ENCODE data around the gene ZDHHC3.

DNA sequence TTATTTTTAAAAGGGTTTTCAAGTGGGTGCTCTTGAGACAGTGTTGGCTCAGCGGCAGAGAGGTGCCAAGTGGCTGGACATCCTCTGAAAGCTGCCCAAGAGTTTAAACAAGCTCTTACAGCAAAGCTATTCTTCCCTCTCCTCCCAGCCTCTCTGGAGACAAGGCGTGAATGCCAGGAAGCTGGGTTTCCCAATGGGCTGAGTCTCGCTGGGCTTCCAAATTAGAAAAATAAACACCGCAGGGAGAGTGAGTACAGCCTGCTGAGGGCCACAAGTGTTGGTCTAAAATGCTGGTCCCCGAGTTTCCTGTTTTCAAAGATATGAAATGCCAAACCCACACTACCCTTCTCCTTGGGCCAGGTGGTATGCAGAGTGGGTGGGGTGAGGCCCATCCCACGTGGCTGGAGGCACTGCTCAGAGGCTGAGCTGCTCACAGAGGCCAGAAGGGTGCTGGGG is 36.4 kb downstream of the ZDHHC3 start:
- TF ChIP-seq FOXM1 (IDR thresholded peaks at IDR 0.05; ENCODE audit: borderline replicate concordance) (no peak), ELF4 (IDR thresholded peaks at IDR 0.05) (no peak), BHLHE40 (IDR thresholded peaks at IDR 0.05; ENCODE audit: borderline replicate concordance) (no peak), SUZ12 (IDR thresholded peaks at IDR 0.05) (no peak), HDGF (IDR thresholded peaks at IDR 0.05; ENCODE audit: borderline replicate concordance) (no peak), SP1 (IDR thresholded peaks at IDR 0.05) (no peak), FOXA1 (IDR thresholded peaks at IDR 0.05) (no peak), FOXK2 (IDR thresholded peaks at IDR 0.05) (no peak)
- TF ChIP-seq, protein P1, sequence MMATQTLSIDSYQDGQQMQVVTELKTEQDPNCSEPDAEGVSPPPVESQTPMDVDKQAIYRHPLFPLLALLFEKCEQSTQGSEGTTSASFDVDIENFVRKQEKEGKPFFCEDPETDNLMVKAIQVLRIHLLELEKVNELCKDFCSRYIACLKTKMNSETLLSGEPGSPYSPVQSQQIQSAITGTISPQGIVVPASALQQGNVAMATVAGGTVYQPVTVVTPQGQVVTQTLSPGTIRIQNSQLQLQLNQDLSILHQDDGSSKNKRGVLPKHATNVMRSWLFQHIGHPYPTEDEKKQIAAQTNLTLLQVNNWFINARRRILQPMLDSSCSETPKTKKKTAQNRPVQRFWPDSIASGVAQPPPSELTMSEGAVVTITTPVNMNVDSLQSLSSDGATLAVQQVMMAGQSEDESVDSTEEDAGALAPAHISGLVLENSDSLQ (IDR thresholded peaks at IDR 0.05), result no peak
